OCI-LY7 (cell line): Measurements from ENCODE around the gene GSG1L.

Source experiments
- CTCF ChIP-seq: fragments of 200-600 bp; sonication (generic); conservative IDR thresholded peaks from 2 replicates; pipeline ENCODE4 v1.5.1; 2014; ENCODE audit warnings: mild to moderate bottlenecking, antibody characterized with exemption, low read length, moderate library complexity, mixed read lengths
- EZH2phosphoT487 ChIP-seq: fragments of 200-600 bp; sonication (generic); IDR thresholded peaks from 2 replicates; pipeline ENCODE4 v1.6.1; 2018; ENCODE audit warnings: low read depth, borderline replicate concordance, mild to moderate bottlenecking, mixed run types, antibody characterized with exemption, low read length, moderate library complexity, mixed read lengths

GRCh38 chr16:27820646-27821345 is 242.7 kb downstream of the GSG1L start:
- TF ChIP-seq CTCF (no peak), EZH2phosphoT487 (no peak)
